Choroid plexus epithelial cell (primary cell): ENCODE data around the gene ADAMTS4.
A peak's percentile ranks its signal among the peaks of the same experiment; 100 is the strongest.

Experiments used
- DNase-seq: peaks from one replicate; pipeline ENCODE4 v3.0.0-alpha.2; 2010; ENCODE audit warnings: low read depth
- H3K4me3 ChIP-seq: 2 replicates; pipeline ENCODE4 v1.5.1; 2011; ENCODE audit warnings: low read depth, mild to moderate bottlenecking, control low read depth, low read length, moderate library complexity
- TF ChIP-seq, protein P1 (sequence below): conservative IDR thresholded peaks from 2 replicates; pipeline ENCODE4 v1.5.1; 2011; ENCODE audit warnings: low read depth, mild to moderate bottlenecking, control low read depth, inconsistent platforms, low read length, moderate library complexity

The ADAMTS4 gene

DNA sequence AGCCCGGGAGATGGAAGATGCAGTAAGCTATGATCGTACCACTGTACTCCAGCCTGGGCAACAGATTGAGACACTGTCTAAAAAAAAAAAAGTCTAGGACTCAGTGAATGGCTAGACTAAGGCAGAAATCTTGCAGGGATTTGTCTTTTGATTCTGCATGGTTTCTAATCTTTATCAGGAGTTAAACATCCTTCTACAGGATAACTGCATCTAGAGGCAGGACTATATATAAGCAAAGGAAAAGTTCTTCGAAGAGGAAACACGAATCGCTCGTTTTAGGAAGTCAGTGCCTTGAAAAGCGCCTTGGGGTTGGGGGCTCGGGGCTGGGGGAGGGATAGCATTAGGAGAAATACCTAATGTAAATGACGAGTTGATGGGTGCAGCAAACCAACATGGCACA lies 45.7 kb downstream of the ADAMTS4 start:
- TF ChIP-seq, protein P1, sequence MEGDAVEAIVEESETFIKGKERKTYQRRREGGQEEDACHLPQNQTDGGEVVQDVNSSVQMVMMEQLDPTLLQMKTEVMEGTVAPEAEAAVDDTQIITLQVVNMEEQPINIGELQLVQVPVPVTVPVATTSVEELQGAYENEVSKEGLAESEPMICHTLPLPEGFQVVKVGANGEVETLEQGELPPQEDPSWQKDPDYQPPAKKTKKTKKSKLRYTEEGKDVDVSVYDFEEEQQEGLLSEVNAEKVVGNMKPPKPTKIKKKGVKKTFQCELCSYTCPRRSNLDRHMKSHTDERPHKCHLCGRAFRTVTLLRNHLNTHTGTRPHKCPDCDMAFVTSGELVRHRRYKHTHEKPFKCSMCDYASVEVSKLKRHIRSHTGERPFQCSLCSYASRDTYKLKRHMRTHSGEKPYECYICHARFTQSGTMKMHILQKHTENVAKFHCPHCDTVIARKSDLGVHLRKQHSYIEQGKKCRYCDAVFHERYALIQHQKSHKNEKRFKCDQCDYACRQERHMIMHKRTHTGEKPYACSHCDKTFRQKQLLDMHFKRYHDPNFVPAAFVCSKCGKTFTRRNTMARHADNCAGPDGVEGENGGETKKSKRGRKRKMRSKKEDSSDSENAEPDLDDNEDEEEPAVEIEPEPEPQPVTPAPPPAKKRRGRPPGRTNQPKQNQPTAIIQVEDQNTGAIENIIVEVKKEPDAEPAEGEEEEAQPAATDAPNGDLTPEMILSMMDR = no peak
- no peak for DNase-seq
- peak overlapping the region; percentile 86 for H3K4me3 ChIP-seq

DNA sequence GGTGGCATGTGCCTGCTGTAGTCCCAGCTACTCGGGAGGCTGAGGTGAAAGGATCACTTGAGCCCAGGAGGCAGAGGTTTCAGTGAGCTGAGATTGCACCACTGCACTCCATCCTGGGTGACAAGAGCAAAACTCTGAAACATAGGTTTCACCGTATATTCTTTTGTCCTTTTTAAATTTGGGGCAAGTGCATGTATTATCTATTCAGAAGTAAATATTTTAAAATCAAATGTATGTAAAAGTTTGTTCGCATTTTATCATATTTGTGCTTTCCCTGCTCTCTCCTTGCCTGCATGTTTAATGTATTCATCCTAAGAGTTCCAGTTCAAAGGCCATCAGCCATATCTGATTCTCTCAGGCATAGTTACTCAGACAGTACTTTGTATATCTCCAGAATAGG lies 53.0 kb downstream of the ADAMTS4 start:
- DNase-seq = no peak
- H3K4me3 ChIP-seq = no peak overlapping the region
- TF ChIP-seq, protein P1 = no peak

GRCh38 chr1:161140755-161141400 lies 58.0 kb downstream of the ADAMTS4 start:
- TF ChIP-seq, protein P1 = no peak
- H3K4me3 ChIP-seq = no peak overlapping the region
- DNase-seq = no peak

GRCh38 chr1:161139766-161140165 lies 59.1 kb downstream of the ADAMTS4 start:
- TF ChIP-seq, protein P1 = peak; percentile 64
- H3K4me3 ChIP-seq = no peak overlapping the region
- DNase-seq = peak; percentile 79

DNA sequence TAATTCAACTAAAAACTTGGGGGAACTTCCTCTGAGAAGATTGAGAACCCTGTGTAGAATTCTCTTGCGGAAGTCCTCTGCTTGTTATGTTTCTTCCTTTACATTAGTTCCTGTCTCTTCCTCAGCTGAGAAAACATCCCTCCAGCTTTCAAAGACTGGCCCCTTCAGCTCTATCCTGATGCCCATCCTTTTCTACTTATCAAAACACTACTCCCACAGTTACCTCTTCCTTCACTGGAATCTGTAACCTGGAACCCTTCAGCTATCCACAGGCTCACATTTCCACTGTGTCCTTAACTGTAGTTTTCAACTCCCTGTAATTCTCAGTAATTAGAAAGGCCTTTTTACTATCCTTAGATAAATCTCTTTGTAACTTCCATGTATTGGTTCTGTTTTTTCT lies 60.4 kb downstream of the ADAMTS4 start:
- TF ChIP-seq, protein P1 = no peak
- no peak for DNase-seq
- H3K4me3 ChIP-seq = no peak overlapping the region

DNA sequence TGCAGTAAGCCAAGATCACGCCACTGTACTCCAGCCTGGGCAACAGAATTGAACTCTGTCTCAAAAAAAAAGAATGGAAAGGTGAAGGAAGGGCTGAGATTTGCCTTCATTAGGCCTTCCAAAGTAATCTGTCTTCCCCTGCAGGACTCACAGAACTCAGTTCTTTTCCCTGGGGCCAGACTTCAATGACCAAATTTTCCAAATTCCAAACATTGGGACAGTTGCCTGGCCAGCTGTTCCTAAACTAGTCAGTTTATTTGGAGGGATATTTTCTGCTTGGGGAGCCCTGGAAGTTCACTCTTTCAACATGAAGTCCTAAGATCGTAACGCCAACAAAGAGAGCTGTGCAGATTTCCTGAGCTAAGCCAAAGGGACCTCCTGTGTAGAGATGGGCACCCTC lies 61.0 kb downstream of the ADAMTS4 start:
- TF ChIP-seq, protein P1 = no peak
- DNase-seq = no peak
- H3K4me3 ChIP-seq = no peak overlapping the region
